Measurements from ENCODE around the gene TNS3. TPM values are rescaled to one million over a fixed set of nuclear protein-coding genes. Genes with fewer than 3 reads are reported as not detected.

Gene TNS3
- total and polyA plus RNA-seq, 10 of the 15 experiments (the other 5 are each of a cell fraction or from before 2014, with no cell fraction given), result 0.27 to 2.7 (median 0.79) TPM

- Histone ChIP-seq H3K4me3 (no peak overlapping the region), H3K4me2 (ENCODE audit: control insufficient read depth, insufficient read depth) (no peak overlapping the region), H2AFZ (ENCODE audit: control insufficient read depth, low read depth, low read length) (no peak overlapping the region), H3K79me2 (ENCODE audit: control insufficient read depth, insufficient read depth, low read length) (no peaks in the 10 kb centered on the region), H4K20me1 (ENCODE audit: control insufficient read depth, insufficient read depth) (no peaks in the 10 kb centered on the region), H3K9me3 (replicated peaks; ENCODE audit: control insufficient read depth, insufficient read depth, low read length) (no peaks in the 10 kb centered on the region), H3K9ac (ENCODE audit: control insufficient read depth, insufficient read depth, low read length) (no peak overlapping the region), H3K27ac (ENCODE audit: control insufficient read depth, insufficient read depth) (no peak overlapping the region), H3K4me1 (ENCODE audit: control insufficient read depth, insufficient read depth, low read length) (no peaks in the 10 kb centered on the region), H3K27me3 (replicated peaks in 1 of 2; ENCODE audit: control insufficient read depth in 2 of 2, insufficient read depth in 2 of 2, low read length in 1 of 2) (no peaks in the 10 kb centered on the region), H3K36me3 (ENCODE audit: control insufficient read depth in 2 of 2, insufficient read depth in 2 of 2, low read length in 1 of 2) (no peaks in the 10 kb centered on the region)
- ChIA-PET RAD21 (ENCODE audit: unreplicated experiment) (interaction anchor here (0.6 kb wide), 1 partner anchor 151 kb away, joined by 3 read pairs; no protein-coding TSS in a partner anchor), POLR2A (no interaction called here), CTCF (interaction anchor here (1.4 kb wide), 2 partner anchors 8 to 21 kb away, joined by 4 to 7 read pairs; no protein-coding TSS in a partner anchor), SMC1A (ENCODE audit: uncharacterized antibody, unreplicated experiment) (interaction anchor here (0.7 to 1.3 kb wide), 3 partner anchors 8 to 59 kb away, joined by 3 read pairs; no protein-coding TSS in a partner anchor)
- in situ Hi-C loops (cut with MboI), result no loop called here
- FAIRE-seq, result no peak
- no TSS peak for BruUV-seq (replicated peaks)
- ATAC-seq, result no peak
- TF ChIP-seq TCF3 (IDR thresholded peaks at IDR 0.05; ENCODE audit: borderline replicate concordance, insufficient read depth, low read depth, low read length) (no peak), NRF1 (conservative IDR thresholded peaks at IDR 0.05; ENCODE audit: low read depth, low read length) (no peak), MXI1 (IDR thresholded peaks at IDR 0.05; ENCODE audit: low read depth, low read length) (no peak), YBX1 (IDR thresholded peaks at IDR 0.05) (no peak), BMI1 (IDR thresholded peaks at IDR 0.05; ENCODE audit: borderline replicate concordance) (no peak), ZNF217 (IDR thresholded peaks at IDR 0.05) (no peak), NR2C2 (IDR thresholded peaks at IDR 0.05; ENCODE audit: borderline replicate concordance, control insufficient read depth, insufficient read length, low read depth) (no peak), NFYA (IDR thresholded peaks at IDR 0.05; ENCODE audit: borderline replicate concordance, low read depth, low read length) (no peak), CTCF (IDR thresholded peaks at IDR 0.05 in 2 of 3, conservative IDR thresholded peaks at IDR 0.05 in 1 of 3; ENCODE audit: control insufficient read depth in 2 of 3, extremely low read depth in 1 of 3, insufficient read depth in 1 of 3, low read depth in 3 of 3, low read length in 3 of 3) (no peak), BCL11A (IDR thresholded peaks at IDR 0.05; ENCODE audit: low read depth, low read length) (no peak), ZNF24 (IDR thresholded peaks at IDR 0.05) (no peak), USF1 (IDR thresholded peaks at IDR 0.05; ENCODE audit: borderline replicate concordance, extremely low read length, insufficient read depth, low read depth, low read length) (no peak), IKZF1 (conservative IDR thresholded peaks at IDR 0.05) (no peak), RELA (IDR thresholded peaks at IDR 0.05; ENCODE audit: borderline replicate concordance, partially characterized antibody) (no peak), HDAC6 (IDR thresholded peaks at IDR 0.05; ENCODE audit: unreplicated experiment) (no peak)
- intact Hi-C loops (cut with micrococcal nuclease; ENCODE audit: unreplicated experiment), result no loop called here
- DNase-seq (ENCODE audit: low read depth, low spot score), result no peak
Observed at GRCh38 chr7:47244692-47245091, 337.2 kb downstream of the TNS3 start.

All from GM12878 (cell line).